ENCODE measurements around the gene NOL4L.

NOL4L gene

GRCh38 chr20:32611286-32611685 is 26.2 kb upstream of the NOL4L start:
- H3K4me3 Mint-ChIP-seq: no peak overlapping the region
- H3K4me1 Mint-ChIP-seq: peaks cover 37% of the 10 kb centered on the region
- no peak for DNase-seq
- no peaks in the 10 kb centered on the region for H3K9me3 Mint-ChIP-seq
- peaks cover 8% of the 10 kb centered on the region for H3K27me3 Mint-ChIP-seq (ENCODE audit: low read depth, poor library complexity)
- TF ChIP-seq CTCF (IDR thresholded peaks at IDR 0.05): no peak
- no peak overlapping the region for H3K27ac Mint-ChIP-seq
- H3K36me3 Mint-ChIP-seq (ENCODE audit: low read depth): no peaks in the 10 kb centered on the region

- H3K4me3 Mint-ChIP-seq: no peak overlapping the region
- H3K36me3 Mint-ChIP-seq (ENCODE audit: low read depth): no peaks in the 10 kb centered on the region
- peaks cover 7% of the 10 kb centered on the region for H3K27me3 Mint-ChIP-seq (ENCODE audit: low read depth, poor library complexity)
- H3K9me3 Mint-ChIP-seq: no peaks in the 10 kb centered on the region
- DNase-seq: no peak
- H3K27ac Mint-ChIP-seq: no peak overlapping the region
- peaks cover 37% of the 10 kb centered on the region for H3K4me1 Mint-ChIP-seq
- no peak for TF ChIP-seq CTCF (IDR thresholded peaks at IDR 0.05)
Observed at GRCh38 chr20:32610472-32611218, 25.5 kb upstream of the NOL4L start.

GRCh38 chr20:32609993-32610392 is 24.9 kb upstream of the NOL4L start:
- TF ChIP-seq CTCF (IDR thresholded peaks at IDR 0.05): no peak
- no peak for DNase-seq
- no peaks in the 10 kb centered on the region for H3K9me3 Mint-ChIP-seq
- peaks cover 7% of the 10 kb centered on the region for H3K27me3 Mint-ChIP-seq (ENCODE audit: low read depth, poor library complexity)
- H3K27ac Mint-ChIP-seq: no peak overlapping the region
- no peak overlapping the region for H3K4me3 Mint-ChIP-seq
- peaks cover 36% of the 10 kb centered on the region for H3K4me1 Mint-ChIP-seq
- no peaks in the 10 kb centered on the region for H3K36me3 Mint-ChIP-seq (ENCODE audit: low read depth)

- Mint-ChIP-seq H3K4me1 (peaks cover 30% of the 10 kb centered on the region), H3K27ac (no peak overlapping the region), H3K27me3 (ENCODE audit: low read depth, poor library complexity) (peaks cover 7% of the 10 kb centered on the region)
Observed at GRCh38 chr20:32609111-32609773, 24.1 kb upstream of the NOL4L start.

GRCh38 chr20:32608664-32609015 is 23.5 kb upstream of the NOL4L start:
- no peak for TF ChIP-seq CTCF (IDR thresholded peaks at IDR 0.05)
- Mint-ChIP-seq H3K36me3 (ENCODE audit: low read depth) (no peaks in the 10 kb centered on the region), H3K27me3 (ENCODE audit: low read depth, poor library complexity) (peaks cover 5% of the 10 kb centered on the region), H3K4me1 (peaks cover 30% of the 10 kb centered on the region), H3K27ac (no peak overlapping the region), H3K9me3 (no peaks in the 10 kb centered on the region), H3K4me3 (no peak overlapping the region)
- DNase-seq: no peak

More at GRCh38 chr20:32609111-32609773, 24.1 kb upstream of the NOL4L start:
- DNase-seq: no peak
- no peak for TF ChIP-seq CTCF (IDR thresholded peaks at IDR 0.05)
- H3K4me3 Mint-ChIP-seq: no peak overlapping the region
- H3K9me3 Mint-ChIP-seq: no peaks in the 10 kb centered on the region
- H3K36me3 Mint-ChIP-seq (ENCODE audit: low read depth): no peaks in the 10 kb centered on the region

All from nephron progenitor cell (in vitro differentiated cells).